Motor neuron (in vitro differentiated cells): ENCODE results near the gene FRYL. TPM values are rescaled to one million over a fixed set of nuclear protein-coding genes. Genes with fewer than 3 reads are reported as not detected.
A peak's percentile ranks its signal among the peaks of the same experiment; 100 is the strongest.
"Not testable (repeated sequence)": the region's sequence is repeated elsewhere in the genome, so short reads cannot be mapped to it uniquely, and the experiment has no call there.

ENCODE experiments used
- ATAC-seq, 8 experiments: fragments of 200-7000 bp; cut with Tn5 transposase; replicated peaks in 6 of 8; 2 replicates each; pipeline ENCODE4 v1.8.0; 2021; ENCODE audit warnings: mild to moderate bottlenecking in 8 of 8, moderate library complexity in 8 of 8
- H3K27ac ChIP-seq, 2 donors: fragments of 250-450 bp; sonication (Bioruptor Pico); 2 replicates each; pipeline ENCODE4 v1.9.0; 2021; ENCODE audit warnings: antibody characterized with exemption in 2 of 2, mild to moderate bottlenecking in 2 of 2, moderate library complexity in 1 of 2
- H3K4me1 ChIP-seq, 2 donors: fragments of 250-450 bp; sonication (Bioruptor Pico); replicated peaks in 1 of 2; 2 replicates each; pipeline ENCODE4 v1.6.1; 2021; ENCODE audit warnings: antibody characterized with exemption in 2 of 2, mild to moderate bottlenecking in 2 of 2, moderate library complexity in 1 of 2
- H3K4me3 ChIP-seq, 5 donors: fragments of 250-450 bp; sonication (Bioruptor Pico); 2 replicates each; pipeline ENCODE4 v1.9.0; 2021; ENCODE audit warnings: antibody characterized with exemption in 5 of 5, mild to moderate bottlenecking in 5 of 5, moderate library complexity in 4 of 5
- WGBS, 10 experiments: fragments of 450-650 bp; shearing (Covaris generic); methylation state at CpG; one replicate each; pipeline ENCODE4 v1.0.0; 2022; 5-methylcytosine and 5-hydroxymethylcytosine counted together
- in situ Hi-C, 9 experiments: fragments of 400-800 bp; cut with MboI; loops; one replicate each; pipeline ENCODE4 v1.15.0; 2021; ENCODE audit warnings: low sequenced_read_pairs in 9 of 9, low pct_unique_long_range_greater_than_20kb in 2 of 9; ENCODE audit not compliant: unreplicated experiment in 9 of 9
- total RNA-seq, 8 experiments: library from RNA; unstranded; fragments of 300-600 nt; gene quantifications; 2 replicates each; pipeline versions ENCODE4 v1.2.3 to v1.2.4, GENCODE V29; 2022

FRYL gene
- total RNA-seq: 10 to 100 TPM; 26.0 to 91.8 (median 37.9) TPM

DNA sequence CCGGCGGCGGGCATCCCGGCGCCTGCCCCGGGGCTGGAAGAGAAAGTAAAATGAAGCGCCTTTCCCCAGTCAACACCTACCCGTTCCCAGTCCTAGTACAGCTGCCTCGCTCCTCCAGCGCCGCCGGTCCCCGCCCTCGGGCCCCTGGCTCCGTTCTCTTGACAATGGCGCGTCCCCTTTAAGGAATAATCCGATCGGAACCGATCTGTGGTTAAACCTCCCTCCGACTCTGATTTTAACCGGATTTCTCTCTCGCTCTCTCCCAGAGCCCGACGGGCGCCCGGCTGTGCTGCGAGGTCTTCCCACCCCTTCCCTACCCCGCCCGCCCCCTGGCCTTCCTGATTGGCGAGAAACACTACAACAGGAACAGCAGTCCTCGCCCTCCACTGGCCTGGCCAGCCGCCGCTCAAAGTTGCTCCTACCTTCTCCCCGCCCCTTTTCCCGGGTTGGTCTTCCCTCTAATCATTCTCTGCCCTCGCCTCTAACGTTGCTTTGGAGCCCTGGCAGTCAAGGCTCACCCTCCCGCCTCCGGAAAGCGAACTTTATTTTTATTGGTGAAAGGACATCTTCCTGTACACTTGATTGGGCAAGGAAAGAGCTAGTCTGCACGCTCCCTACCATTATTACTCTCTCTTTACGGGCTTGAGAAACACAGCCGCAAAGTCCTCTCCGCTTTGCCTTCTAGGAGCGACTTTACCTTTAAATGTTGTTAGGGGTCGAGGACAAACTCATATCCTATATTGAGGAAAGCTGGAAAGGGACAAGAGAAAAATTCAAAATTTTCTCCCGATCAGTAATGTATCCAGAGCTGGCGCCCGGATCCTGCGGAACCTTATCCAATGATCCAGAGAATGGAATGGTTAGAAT lies at the start of gene FRYL:
TSS of gene FRYL (minus strand) at position 282 of the 867 bp plus-strand sequence. CDS start 145,869 bp downstream, outside the sequence.
- Histone ChIP-seq H3K4me1 (peaks cover 7 to 14% of the 10 kb centered on the region in 2 donors), H3K27ac (peak within 1 kb of the TSS; percentile 77 to 82), H3K4me3 (peak within 1 kb of the TSS; percentile 65 to 84 (median 70))
- 0 to 3% (median 1%) methylated on average over 1 to 13 of the region's 51 CpGs; no CpG with 5 or more reads in 2 of the 10 experiments for WGBS, 10 experiments
- ATAC-seq: peak; percentile 84 to 94 (median 92)
- in situ Hi-C loops: loop anchor here in 1 of 9 experiments (25.0 kb wide), 1 partner anchor 193 kb away; no protein-coding TSS in a partner anchor

DNA sequence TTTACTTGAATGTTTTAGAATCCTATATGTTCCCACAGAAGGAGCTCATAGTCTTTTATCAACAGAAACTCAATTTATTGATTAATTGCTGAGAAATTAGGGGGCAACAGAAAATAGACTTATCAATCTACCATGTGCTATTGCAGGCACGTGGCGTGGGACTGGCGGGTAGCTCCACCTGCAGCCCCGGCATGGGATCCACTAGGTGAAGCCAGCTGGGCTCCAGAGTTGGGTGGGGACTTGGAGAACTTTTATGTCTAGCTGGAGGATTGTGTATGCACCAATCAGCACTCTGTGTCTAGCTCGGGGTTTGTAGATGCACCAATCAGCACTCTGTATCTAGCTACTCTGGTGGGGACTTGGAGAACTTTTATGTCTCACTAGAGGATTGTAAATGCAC lies 47.5 kb upstream of the FRYL start:
- 71 to 100% (median 98%) methylated on average over 1 to 5 of the region's 5 CpGs; no CpG with 5 or more reads in 4 of the 10 experiments for WGBS, 10 experiments
- no peak for ATAC-seq
- Histone ChIP-seq H3K4me1 (peaks cover 2 to 9% of the 10 kb centered on the region in 2 donors), H3K27ac (no peak overlapping the region), H3K4me3 (no peak overlapping the region)
- in situ Hi-C loops: no loop called here

DNA sequence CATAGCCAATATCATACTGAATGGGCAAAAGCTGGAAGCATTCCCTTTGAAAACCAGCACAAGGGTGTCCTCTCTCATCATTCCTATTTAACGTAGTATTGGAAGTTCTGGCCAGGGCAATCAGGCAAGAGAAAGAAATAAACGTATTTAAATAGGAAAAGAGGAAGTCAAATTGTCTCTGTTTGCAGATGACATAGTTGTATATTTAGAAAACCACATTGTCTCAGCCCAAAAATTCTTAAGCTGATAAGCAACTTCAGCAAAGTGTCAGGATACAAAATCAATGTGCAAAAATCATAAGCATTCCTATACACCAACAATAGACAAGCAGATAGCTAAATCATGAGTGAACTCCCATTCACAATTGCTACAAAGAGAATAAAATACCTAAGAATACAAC lies 41.4 kb upstream of the FRYL start:
- in situ Hi-C loops, H3K4me3 ChIP-seq, ATAC-seq, H3K27ac ChIP-seq, H3K4me1 ChIP-seq: not testable (repeated sequence)
- 7 to 80% (median 64%) methylated on average over 2 of the region's 2 CpGs; no CpG with 5 or more reads in 1 of the 10 experiments for WGBS, 10 experiments

DNA sequence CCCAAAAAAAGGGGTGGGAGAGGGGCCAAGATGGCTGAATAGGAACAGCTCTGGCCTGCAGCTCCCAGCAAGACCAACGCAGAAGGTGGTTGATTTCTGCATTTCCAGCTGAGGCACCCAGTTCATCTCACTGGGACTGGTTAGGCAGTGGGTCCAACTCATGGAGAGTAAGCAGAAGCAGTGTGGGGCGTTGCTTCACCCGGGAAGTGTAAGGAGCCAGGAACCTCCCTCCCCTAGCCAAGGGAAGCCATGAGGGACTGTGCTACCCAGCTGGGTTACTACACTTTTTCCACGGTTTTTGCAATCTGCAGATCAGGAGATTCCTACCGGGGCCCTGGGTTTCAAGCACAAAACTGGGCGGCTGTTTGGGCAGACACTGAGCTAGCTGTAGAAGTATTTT lies 36.9 kb upstream of the FRYL start:
- ATAC-seq: no peak
- in situ Hi-C loops: no loop called here
- 33 to 90% (median 66%) methylated on average over 1 to 5 of the region's 6 CpGs; no CpG with 5 or more reads in 5 of the 10 experiments for WGBS, 10 experiments
- H3K4me1 ChIP-seq: no peaks in the 10 kb centered on the region
- H3K4me3 ChIP-seq: no peak overlapping the region
- H3K27ac ChIP-seq: no peak overlapping the region

DNA sequence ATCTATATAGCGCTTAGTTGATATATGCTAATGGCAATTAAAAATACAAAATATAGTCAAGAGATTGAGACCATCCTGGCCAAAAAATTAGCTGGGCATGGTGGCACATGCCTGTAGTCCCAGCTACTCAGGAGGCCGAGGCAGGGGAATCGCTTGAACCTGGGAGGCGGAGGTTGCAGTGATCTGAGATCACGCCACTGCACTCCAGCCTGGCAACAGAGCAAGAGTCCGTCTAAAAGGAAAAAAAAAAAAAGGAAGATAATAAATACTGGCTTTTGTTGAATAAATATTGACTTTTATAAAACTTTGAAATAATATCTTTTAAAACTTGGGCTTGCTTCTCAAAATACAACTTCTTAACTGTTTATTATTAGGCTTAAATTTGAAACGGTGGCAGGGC lies 36.2 kb upstream of the FRYL start:
- in situ Hi-C loops, ATAC-seq, H3K4me1 ChIP-seq, H3K4me3 ChIP-seq, H3K27ac ChIP-seq: not testable (repeated sequence)
- WGBS, 10 experiments: 76 to 100% (median 95%) methylated on average over 1 to 7 of the region's 7 CpGs; no CpG with 5 or more reads in 1 of the 10 experiments

DNA sequence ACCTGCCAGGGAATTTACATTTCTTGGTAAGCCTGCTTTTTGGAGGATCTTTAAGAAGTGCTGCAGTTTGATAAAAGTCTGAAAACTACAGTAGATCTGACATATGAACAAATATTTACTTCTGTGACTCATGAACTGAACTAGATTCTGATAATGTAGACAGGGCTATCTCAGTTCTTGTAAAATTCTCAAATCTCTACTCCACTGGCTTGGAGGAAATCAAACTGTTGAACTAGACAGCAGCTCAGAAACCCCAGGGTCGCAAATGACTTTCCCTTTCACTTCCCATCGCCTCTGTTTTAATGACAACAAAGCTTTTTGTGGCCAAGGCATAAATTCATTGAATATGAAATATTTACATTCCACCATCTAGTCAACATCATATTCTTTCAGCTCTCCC lies 35.4 kb upstream of the FRYL start:
- in situ Hi-C loops: no loop called here
- no peak for ATAC-seq
- 62 to 100% (median 87%) methylated on average over 1 to 2 of the region's 2 CpGs; no CpG with 5 or more reads in 1 of the 10 experiments for WGBS, 10 experiments
- H3K27ac ChIP-seq: no peak overlapping the region
- H3K4me3 ChIP-seq: no peak overlapping the region
- no peaks in the 10 kb centered on the region for H3K4me1 ChIP-seq

DNA sequence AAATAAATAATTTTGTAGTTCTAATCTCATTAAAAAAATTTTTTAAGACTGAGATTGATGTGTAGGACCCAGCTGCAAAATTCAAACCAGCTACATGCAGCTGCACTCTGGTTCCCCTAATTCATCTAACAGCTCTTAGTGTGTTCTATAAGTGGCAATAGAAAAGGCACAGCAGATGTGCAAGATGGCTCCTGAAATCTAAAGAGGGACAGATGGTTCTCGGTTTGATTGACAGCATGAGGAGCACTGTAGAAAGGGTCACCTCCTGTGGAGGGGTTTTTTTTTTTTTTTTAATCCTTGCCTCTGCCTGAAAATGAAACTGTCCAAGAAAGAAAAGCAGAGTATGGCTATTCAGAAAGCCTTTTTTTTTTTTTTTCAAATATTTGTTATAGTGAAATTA lies 33.9 kb upstream of the FRYL start:
- H3K4me1 ChIP-seq: no peaks in the 10 kb centered on the region
- peak in 3 of 8 experiments; percentile 46 to 71 (median 61) for ATAC-seq
- 0 to 86% (median 32%) methylated on average over 1 of the region's 1 CpG; no CpG with 5 or more reads in 2 of the 10 experiments for WGBS, 10 experiments
- H3K27ac ChIP-seq: no peak overlapping the region
- H3K4me3 ChIP-seq: no peak overlapping the region
- in situ Hi-C loops: no loop called here

DNA sequence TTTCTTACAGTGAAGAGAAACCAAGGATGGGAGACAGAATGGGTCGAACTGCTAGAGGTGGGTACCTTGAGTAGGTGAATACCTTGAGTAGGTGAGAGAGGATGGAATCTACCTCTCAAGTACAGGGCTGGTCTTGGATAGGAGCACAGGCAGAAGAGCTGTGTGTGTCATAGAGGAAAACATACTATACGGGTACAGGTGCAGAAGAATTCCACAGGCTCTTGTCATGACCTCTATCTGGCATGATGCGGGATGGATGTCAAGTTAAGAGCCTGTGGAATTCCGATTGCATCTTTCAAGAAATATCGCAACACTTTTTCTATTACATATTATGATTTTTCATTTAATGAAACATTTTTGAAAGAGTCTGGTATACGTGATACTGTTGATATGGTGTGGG lies 32.8 kb upstream of the FRYL start:
- no peak overlapping the region for H3K4me3 ChIP-seq
- no peak for ATAC-seq
- in situ Hi-C loops: no loop called here
- 0 to 100% (median 78%) methylated on average over 1 to 5 of the region's 6 CpGs; no CpG with 5 or more reads in 2 of the 10 experiments for WGBS, 10 experiments
- H3K4me1 ChIP-seq: no peaks in the 10 kb centered on the region
- H3K27ac ChIP-seq: no peak overlapping the region

DNA sequence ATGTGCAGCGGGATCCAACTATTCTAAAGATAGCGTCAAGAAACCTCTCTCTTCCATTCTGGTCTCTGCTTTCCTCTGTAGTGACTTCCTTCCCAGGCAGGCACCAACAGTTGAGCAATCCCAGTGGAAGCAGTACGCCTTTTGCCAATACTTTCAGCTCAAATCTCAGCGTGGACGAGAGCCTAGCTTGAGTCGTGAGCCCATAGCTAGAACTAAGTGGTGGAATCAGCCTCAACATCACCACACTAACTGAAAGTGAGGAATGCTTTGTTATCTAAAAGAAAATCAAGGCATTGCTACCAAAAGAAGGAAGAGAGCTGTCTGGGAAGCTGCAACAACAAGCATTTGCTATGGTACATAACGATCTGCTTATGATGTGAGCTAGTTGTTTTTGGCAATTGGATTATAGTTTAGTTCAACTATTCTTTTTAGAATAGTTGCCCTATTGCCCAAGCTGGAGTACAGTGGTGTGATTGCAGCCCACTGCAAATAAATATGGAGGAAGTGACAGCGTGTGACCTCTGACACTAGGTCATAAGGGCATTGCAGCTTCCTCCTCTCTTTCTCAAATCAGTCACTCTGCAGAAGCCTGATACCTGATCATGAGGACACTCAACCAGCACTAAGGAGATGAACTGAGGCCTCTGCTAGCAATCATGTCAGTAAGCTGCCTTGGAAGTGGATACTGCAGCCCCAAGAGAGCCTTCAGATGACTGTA lies 24.7 kb upstream of the FRYL start:
- no peak overlapping the region for H3K4me3 ChIP-seq
- in situ Hi-C loops: no loop called here
- H3K4me1 ChIP-seq: no peaks in the 10 kb centered on the region
- whole genome bisulfite sequencing, 10 experiments: 20 to 100% (median 94%) methylated on average over 1 to 7 of the region's 8 CpGs
- H3K27ac ChIP-seq: no peak overlapping the region
- ATAC-seq: no peak

DNA sequence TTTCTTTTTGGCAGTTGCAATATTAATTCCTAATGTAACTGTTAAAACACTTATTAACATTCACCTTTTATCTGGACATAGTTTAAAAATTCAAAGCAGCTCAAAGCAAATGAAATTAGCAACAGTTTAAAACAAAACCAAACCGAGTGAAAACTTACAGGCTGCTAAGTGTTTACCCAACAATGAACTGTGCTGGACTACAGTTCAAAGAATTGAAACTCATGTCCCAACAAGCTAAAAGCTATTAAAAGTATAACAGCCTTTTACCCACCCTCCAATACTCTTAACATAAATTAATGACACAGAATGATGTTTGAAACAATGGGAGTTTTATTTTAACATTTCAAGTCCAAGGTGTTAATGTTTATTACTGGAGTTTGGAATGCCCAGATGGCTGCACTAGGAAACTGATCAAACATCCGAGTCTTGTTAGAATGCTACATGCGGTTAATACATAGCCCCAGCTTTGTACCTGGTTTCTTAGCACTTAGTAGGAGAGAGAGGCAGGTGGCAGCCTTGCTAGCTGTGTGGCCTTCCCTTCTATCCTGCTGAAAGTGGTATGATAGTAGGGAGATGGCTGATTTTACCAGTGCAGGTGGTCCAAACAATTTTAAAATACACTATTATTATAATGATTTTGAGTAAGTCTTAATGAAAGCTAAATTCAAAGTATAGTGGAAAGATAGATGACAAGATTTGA lies 21.1 kb upstream of the FRYL start:
- ATAC-seq: no peak
- in situ Hi-C loops: no loop called here
- Histone ChIP-seq H3K27ac (no peak overlapping the region), H3K4me3 (no peak overlapping the region), H3K4me1 (no peaks in the 10 kb centered on the region)
- 44 to 93% (median 74%) methylated on average over 1 to 3 of the region's 3 CpGs; no CpG with 5 or more reads in 2 of the 10 experiments for WGBS, 10 experiments

DNA sequence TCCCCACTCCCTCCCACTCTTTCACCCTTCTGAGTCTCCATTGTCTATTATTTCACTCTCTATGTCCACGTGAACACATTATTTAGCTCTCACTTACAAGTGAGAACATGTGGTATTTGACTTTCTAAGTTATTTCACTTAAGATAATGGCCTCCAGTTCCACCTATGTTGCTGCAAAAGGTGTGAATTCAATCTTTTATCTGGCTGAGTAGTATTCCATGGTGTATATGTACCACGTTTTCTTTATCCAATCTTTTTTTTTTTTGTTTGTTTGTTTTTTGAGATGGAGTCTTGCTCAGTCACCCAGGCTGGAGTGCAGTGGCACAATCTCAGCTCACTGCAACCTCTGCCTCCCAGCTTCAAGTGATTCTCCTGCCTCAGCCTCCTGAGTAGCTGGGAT lies 20.1 kb upstream of the FRYL start:
- H3K4me1 ChIP-seq, ATAC-seq, H3K4me3 ChIP-seq, H3K27ac ChIP-seq, in situ Hi-C loops: not testable (repeated sequence)
- WGBS, 10 experiments: 17 to 100% (median 74%) methylated on average over 1 to 2 of the region's 2 CpGs; no CpG with 5 or more reads in 2 of the 10 experiments

DNA sequence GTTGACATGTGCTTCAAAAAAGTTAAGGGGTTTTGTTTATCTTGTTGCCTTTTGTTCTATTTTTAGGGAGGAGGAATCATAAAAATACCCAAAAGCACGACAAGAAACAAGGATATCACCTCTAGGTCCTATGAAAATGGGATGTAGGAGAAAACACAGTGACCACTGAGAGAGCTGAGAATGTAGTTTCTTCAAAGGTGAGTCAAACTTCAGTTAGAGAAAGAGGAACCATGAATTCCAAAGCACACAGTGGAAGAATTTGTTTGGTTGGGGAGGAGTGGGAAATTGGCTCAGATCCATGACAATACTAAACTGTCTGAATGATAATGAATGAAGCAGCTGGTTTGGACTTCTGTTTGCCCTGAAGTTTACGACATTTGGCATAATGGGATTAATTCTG lies 19.1 kb upstream of the FRYL start:
- WGBS, 10 experiments: 18 to 91% (median 48%) methylated on average over 1 to 2 of the region's 2 CpGs; no CpG with 5 or more reads in 2 of the 10 experiments
- Histone ChIP-seq H3K27ac (no peak overlapping the region), H3K4me1 (no peaks in the 10 kb centered on the region), H3K4me3 (no peak overlapping the region)
- no peak for ATAC-seq
- in situ Hi-C loops: loop anchor here in 1 of 9 experiments (25.0 kb wide), 1 partner anchor 212 kb away; no protein-coding TSS in a partner anchor
